Vagina (tissue), 2 donors: Measurements from ENCODE around the gene IMPG2.

Experiments used
- POLR2A ChIP-seq, 2 donors: fragments of 450-650 bp; IDR thresholded peaks; one replicate each; pipeline ENCODE4 v1.6.1; 2017; ENCODE audit warnings: antibody characterized with exemption in 2 of 2, mild to moderate bottlenecking in 2 of 2, moderate library complexity in 2 of 2
- POLR2AphosphoS5 ChIP-seq, 2 donors: sonication (generic); formaldehyde crosslinking; IDR thresholded peaks; one replicate each; pipeline ENCODE4 v1.9.0; 2017; ENCODE audit warnings: antibody characterized with exemption in 2 of 2, mild to moderate bottlenecking in 2 of 2, low read depth in 1 of 2; ENCODE audit not compliant: insufficient read depth in 1 of 2
- TF ChIP-seq, protein P1 (sequence below), 3 experiments: fragments of 450-650 bp in 2 of 3; fragments of 200-600 bp in 1 of 3; sonication (generic) in 1 of 3; IDR thresholded peaks; one replicate each; pipeline ENCODE4 v1.5.1; 2017 to 2019; ENCODE audit warnings: antibody characterized with exemption in 3 of 3, mild to moderate bottlenecking in 2 of 3, moderate library complexity in 2 of 3

GRCh38 chr3:101271728-101272127 is 48.6 kb downstream of the IMPG2 start:
- TF ChIP-seq POLR2AphosphoS5 (IDR thresholded peaks at IDR 0.05; ENCODE audit: insufficient read depth in 1 of 2, low read depth in 1 of 2) (no peak), POLR2A (IDR thresholded peaks at IDR 0.05) (no peak)
- TF ChIP-seq, protein P1, sequence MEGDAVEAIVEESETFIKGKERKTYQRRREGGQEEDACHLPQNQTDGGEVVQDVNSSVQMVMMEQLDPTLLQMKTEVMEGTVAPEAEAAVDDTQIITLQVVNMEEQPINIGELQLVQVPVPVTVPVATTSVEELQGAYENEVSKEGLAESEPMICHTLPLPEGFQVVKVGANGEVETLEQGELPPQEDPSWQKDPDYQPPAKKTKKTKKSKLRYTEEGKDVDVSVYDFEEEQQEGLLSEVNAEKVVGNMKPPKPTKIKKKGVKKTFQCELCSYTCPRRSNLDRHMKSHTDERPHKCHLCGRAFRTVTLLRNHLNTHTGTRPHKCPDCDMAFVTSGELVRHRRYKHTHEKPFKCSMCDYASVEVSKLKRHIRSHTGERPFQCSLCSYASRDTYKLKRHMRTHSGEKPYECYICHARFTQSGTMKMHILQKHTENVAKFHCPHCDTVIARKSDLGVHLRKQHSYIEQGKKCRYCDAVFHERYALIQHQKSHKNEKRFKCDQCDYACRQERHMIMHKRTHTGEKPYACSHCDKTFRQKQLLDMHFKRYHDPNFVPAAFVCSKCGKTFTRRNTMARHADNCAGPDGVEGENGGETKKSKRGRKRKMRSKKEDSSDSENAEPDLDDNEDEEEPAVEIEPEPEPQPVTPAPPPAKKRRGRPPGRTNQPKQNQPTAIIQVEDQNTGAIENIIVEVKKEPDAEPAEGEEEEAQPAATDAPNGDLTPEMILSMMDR (IDR thresholded peaks at IDR 0.05): no peak
